NB4 (cell line): ENCODE measurements around the gene SMYD2.

Experiments
- DNase-seq: peaks from one replicate; pipeline ENCODE4 v3.0.0; 2010; ENCODE audit warnings: low read depth
- H3K4me3 ChIP-seq: one replicate; pipeline ENCODE4 v1.5.1; 2011; ENCODE audit warnings: mild to moderate bottlenecking, low read depth, low read length, moderate library complexity
- MAX ChIP-seq: IDR thresholded peaks from 2 replicates; pipeline ENCODE4 v1.6.1; 2011; ENCODE audit warnings: low read depth, low read length
- MYC ChIP-seq: IDR thresholded peaks from 2 replicates; pipeline ENCODE4 v1.6.1; 2011; ENCODE audit warnings: low read depth, low read length
- POLR2A ChIP-seq: IDR thresholded peaks from 2 replicates; pipeline ENCODE4 v1.6.1; 2011; ENCODE audit warnings: mild to moderate bottlenecking; ENCODE audit not compliant: insufficient read length; ENCODE audit errors: extremely low read depth
- TF ChIP-seq, protein P1 (sequence below): IDR thresholded peaks from one replicate; pipeline ENCODE4 v1.5.1; 2012; ENCODE audit warnings: low read depth, low read length

Gene SMYD2

GRCh38 chr1:214244252-214244651 lies 36.7 kb upstream of the SMYD2 start:
- DNase-seq = no peak
- no peak overlapping the region for H3K4me3 ChIP-seq
- no peak for TF ChIP-seq MAX
- TF ChIP-seq, protein P1, sequence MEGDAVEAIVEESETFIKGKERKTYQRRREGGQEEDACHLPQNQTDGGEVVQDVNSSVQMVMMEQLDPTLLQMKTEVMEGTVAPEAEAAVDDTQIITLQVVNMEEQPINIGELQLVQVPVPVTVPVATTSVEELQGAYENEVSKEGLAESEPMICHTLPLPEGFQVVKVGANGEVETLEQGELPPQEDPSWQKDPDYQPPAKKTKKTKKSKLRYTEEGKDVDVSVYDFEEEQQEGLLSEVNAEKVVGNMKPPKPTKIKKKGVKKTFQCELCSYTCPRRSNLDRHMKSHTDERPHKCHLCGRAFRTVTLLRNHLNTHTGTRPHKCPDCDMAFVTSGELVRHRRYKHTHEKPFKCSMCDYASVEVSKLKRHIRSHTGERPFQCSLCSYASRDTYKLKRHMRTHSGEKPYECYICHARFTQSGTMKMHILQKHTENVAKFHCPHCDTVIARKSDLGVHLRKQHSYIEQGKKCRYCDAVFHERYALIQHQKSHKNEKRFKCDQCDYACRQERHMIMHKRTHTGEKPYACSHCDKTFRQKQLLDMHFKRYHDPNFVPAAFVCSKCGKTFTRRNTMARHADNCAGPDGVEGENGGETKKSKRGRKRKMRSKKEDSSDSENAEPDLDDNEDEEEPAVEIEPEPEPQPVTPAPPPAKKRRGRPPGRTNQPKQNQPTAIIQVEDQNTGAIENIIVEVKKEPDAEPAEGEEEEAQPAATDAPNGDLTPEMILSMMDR = no peak
- TF ChIP-seq POLR2A = no peak
- TF ChIP-seq MYC = no peak

- no peak for TF ChIP-seq MYC
- TF ChIP-seq POLR2A = no peak
- TF ChIP-seq MAX = no peak
- TF ChIP-seq, protein P1 = no peak
- no peak overlapping the region for H3K4me3 ChIP-seq
- no peak for DNase-seq
Measured at GRCh38 chr1:214244841-214245240, 36.1 kb upstream of the SMYD2 start.

- DNase-seq = no peak
- H3K4me3 ChIP-seq = no peak overlapping the region
- TF ChIP-seq POLR2A = no peak
- TF ChIP-seq, protein P1 = no peak
- no peak for TF ChIP-seq MYC
- TF ChIP-seq MAX = no peak
Measured at GRCh38 chr1:214247501-214248041, 33.4 kb upstream of the SMYD2 start.

- no peak overlapping the region for H3K4me3 ChIP-seq
- DNase-seq = no peak
- TF ChIP-seq MYC (no peak), POLR2A (no peak), MAX (no peak)
- TF ChIP-seq, protein P1 = no peak
Measured at GRCh38 chr1:214248311-214249085, 32.5 kb upstream of the SMYD2 start.

DNA sequence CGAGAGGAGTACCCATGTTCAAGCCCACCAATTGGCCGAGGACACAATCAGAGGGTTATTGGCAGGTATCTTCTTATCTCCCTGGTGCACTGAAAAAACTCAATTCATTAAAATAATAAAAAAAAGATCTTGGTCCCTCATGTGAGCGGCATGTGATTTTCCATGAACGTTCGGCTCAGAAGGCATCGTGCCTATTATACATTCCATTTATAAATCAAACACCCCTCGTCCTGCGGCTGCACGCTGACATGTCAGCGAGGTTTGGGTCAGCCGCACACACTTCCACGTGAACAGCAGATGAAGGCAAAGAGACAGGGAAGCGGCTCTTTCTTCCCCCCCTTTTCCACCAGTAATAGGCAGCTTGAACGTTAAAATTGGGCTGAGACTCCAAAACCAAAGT lies 31.3 kb upstream of the SMYD2 start:
- TF ChIP-seq MAX = no peak
- TF ChIP-seq, protein P1 = no peak
- no peak overlapping the region for H3K4me3 ChIP-seq
- no peak for DNase-seq

- TF ChIP-seq MYC = no peak
- TF ChIP-seq, protein P1 = no peak
- no peak for TF ChIP-seq POLR2A
- no peak for TF ChIP-seq MAX
- no peak overlapping the region for H3K4me3 ChIP-seq
- no peak for DNase-seq
Measured at GRCh38 chr1:214251354-214251753, 29.6 kb upstream of the SMYD2 start.
